Colonic mucosa (tissue), 4 donors: ENCODE data around the gene PPIL4. TPM values are rescaled to one million over a fixed set of nuclear protein-coding genes. Genes with fewer than 3 reads are reported as not detected.
A peak's percentile ranks its signal among the peaks of the same experiment; 100 is the strongest.

Experiments used
- DNase-seq: peaks from one replicate; pipeline ENCODE4 v3.0.0-alpha.2; 2020
- H3K27ac ChIP-seq: fragments of 200-600 bp; one replicate; pipeline ENCODE4 v1.8.0; 2021
- H3K27me3 ChIP-seq: fragments of 200-600 bp; one replicate; pipeline ENCODE4 v1.8.0; 2021
- H3K36me3 ChIP-seq: fragments of 200-600 bp; one replicate; pipeline ENCODE4 v1.8.0; 2021
- H3K4me1 ChIP-seq: fragments of 200-600 bp; one replicate; pipeline ENCODE4 v1.8.0; 2021; ENCODE audit warnings: mild to moderate bottlenecking
- H3K4me3 ChIP-seq: fragments of 200-600 bp; one replicate; pipeline ENCODE4 v1.8.0; 2021
- H3K9ac ChIP-seq, 2 donors: one replicate each; pipeline ENCODE4 v1.7.0; 2013; ENCODE audit warnings: control low read depth in 2 of 2, low read depth in 2 of 2, low read length in 2 of 2
- H3K9me3 ChIP-seq: fragments of 200-600 bp; one replicate; pipeline ENCODE4 v1.8.0; 2021
- intact Hi-C: fragments of 100-400 bp; cut with DNase I; formaldehyde crosslinking; loops from one replicate; pipeline ENCODE4 v1.14.1; 2022
- total RNA-seq, 2 donors: library from RNA; stranded (reverse); fragmentation: NEBNext Ultra II Directional in 1 of 2; extraction: Animal tissue kit (Norgen Biotek cat#: 25700) in 1 of 2; gene quantifications; one replicate each; pipeline ENCODE4 v1.2.1, GENCODE V29; 2021
- TF ChIP-seq, protein P1 (sequence below): fragments of 200-600 bp; IDR thresholded peaks from one replicate; pipeline ENCODE4 v1.8.0; 2022; ENCODE audit warnings: antibody characterized with exemption, mild to moderate bottlenecking
- donor health status: healthy.
- donor health status: DM: no; HTN: no; CAD: no.
- donor health status: DM: no; HTN: no; CAD: no.

PPIL4 gene, protein sequence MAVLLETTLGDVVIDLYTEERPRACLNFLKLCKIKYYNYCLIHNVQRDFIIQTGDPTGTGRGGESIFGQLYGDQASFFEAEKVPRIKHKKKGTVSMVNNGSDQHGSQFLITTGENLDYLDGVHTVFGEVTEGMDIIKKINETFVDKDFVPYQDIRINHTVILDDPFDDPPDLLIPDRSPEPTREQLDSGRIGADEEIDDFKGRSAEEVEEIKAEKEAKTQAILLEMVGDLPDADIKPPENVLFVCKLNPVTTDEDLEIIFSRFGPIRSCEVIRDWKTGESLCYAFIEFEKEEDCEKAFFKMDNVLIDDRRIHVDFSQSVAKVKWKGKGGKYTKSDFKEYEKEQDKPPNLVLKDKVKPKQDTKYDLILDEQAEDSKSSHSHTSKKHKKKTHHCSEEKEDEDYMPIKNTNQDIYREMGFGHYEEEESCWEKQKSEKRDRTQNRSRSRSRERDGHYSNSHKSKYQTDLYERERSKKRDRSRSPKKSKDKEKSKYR
- total RNA-seq, result 10 to 100 TPM; 16.0 to 26.8 TPM

DNA sequence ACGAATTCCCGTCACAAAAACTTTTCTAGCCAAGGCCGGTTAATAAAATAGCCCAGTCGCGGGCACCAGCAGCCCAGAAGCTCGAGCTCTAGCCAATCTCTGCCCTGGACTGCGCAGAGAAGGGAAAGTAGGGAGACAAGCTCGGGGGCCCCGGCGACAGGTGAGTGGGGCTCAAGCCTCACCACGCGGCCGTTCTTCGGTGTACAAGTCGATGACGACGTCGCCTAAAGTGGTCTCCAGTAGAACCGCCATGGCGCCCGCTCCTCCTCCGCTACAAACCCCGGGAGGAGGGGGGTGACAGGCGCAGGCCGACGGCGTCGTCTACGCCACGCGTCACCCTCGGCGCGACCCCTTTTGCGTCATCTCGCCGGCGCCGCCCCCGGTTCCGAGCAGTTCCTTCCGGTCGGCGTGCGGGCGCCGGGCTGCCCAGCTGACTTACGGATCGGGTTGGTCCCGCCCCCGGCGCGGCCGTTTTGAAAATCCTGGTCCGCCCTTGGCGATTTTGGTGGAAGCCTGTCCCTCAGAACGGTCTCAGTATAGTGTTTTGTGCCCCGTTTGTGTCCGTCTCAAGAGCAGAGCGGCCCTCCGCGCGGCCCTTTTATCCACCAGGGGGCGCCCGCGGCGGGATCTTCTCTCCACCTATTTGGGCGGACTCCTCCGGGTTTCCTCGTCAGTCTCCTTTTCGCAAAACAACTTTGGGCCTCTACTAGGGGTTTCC lies at the start of gene PPIL4:
PPIL4 (minus strand) TSS at position 290 of the 718 bp plus-strand sequence; CDS start at position 252, 38 bp downstream.
- peak; percentile 96 for DNase-seq
- Histone ChIP-seq H3K27me3 (no peaks in the 10 kb centered on the region), H3K36me3 (peaks cover under 1% of the 10 kb centered on the region), H3K9ac (peak within 1 kb of the TSS; percentile 89 to 99), H3K4me1 (no peaks in the 10 kb centered on the region), H3K4me3 (peak within 1 kb of the TSS; percentile 56), H3K27ac (peak within 1 kb of the TSS; percentile 88), H3K9me3 (no peaks in the 10 kb centered on the region)
- intact Hi-C loops, result no loop called here
- TF ChIP-seq, protein P1, sequence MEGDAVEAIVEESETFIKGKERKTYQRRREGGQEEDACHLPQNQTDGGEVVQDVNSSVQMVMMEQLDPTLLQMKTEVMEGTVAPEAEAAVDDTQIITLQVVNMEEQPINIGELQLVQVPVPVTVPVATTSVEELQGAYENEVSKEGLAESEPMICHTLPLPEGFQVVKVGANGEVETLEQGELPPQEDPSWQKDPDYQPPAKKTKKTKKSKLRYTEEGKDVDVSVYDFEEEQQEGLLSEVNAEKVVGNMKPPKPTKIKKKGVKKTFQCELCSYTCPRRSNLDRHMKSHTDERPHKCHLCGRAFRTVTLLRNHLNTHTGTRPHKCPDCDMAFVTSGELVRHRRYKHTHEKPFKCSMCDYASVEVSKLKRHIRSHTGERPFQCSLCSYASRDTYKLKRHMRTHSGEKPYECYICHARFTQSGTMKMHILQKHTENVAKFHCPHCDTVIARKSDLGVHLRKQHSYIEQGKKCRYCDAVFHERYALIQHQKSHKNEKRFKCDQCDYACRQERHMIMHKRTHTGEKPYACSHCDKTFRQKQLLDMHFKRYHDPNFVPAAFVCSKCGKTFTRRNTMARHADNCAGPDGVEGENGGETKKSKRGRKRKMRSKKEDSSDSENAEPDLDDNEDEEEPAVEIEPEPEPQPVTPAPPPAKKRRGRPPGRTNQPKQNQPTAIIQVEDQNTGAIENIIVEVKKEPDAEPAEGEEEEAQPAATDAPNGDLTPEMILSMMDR, result peak; percentile 91

DNA sequence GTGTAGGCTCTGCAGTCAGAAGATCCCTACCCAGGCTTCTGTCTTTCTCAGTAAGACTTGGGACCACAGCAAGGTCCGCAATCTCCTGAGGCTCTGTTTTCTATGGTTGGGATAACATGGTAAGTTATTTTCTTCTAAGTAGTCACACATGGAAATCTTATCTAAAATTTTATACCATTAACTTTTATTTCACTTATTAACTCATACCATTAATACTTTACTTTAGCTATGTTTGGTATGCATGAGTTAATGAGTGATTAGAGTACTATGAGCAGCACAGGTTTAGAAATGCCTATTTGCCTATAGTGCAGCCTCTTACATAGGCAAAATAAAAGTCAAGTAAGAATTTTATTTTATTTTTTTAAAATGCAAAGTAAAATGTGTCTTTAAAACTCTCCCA lies 47.6 kb upstream of the PPIL4 start:
- Histone ChIP-seq H3K4me1 (no peaks in the 10 kb centered on the region), H3K27ac (no peak overlapping the region), H3K36me3 (peaks cover 6% of the 10 kb centered on the region), H3K9me3 (no peaks in the 10 kb centered on the region), H3K4me3 (no peak overlapping the region), H3K27me3 (no peaks in the 10 kb centered on the region), H3K9ac (no peak overlapping the region)
- TF ChIP-seq, protein P1, result no peak
- intact Hi-C loops, result no loop called here
- no peak for DNase-seq

DNA sequence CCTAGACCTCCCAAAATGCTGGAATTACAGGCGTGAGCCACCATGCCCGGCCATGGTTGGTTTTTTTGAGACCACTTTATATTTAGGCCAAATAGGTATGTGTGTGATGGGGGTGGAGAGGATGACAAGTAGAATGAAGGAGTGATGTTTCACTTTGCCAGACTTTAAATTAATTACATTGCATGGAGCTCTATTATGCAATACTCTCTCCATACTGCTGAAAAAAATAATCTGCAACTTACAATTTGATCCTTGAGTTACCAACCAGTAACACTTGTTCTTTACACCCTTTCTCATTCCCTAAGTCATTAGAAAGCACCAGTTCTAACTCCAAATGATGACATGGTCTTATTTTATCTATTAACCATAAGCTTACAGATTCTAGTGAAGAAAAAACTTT lies 47.1 kb upstream of the PPIL4 start:
- H3K36me3 ChIP-seq, result peaks cover 6% of the 10 kb centered on the region
- no peak overlapping the region for H3K9ac ChIP-seq
- DNase-seq, result no peak
- TF ChIP-seq, protein P1, result no peak
- H3K27ac ChIP-seq, result no peak overlapping the region
- intact Hi-C loops, result no loop called here
- no peak overlapping the region for H3K4me3 ChIP-seq
- no peaks in the 10 kb centered on the region for H3K4me1 ChIP-seq
- no peaks in the 10 kb centered on the region for H3K9me3 ChIP-seq
- no peaks in the 10 kb centered on the region for H3K27me3 ChIP-seq

DNA sequence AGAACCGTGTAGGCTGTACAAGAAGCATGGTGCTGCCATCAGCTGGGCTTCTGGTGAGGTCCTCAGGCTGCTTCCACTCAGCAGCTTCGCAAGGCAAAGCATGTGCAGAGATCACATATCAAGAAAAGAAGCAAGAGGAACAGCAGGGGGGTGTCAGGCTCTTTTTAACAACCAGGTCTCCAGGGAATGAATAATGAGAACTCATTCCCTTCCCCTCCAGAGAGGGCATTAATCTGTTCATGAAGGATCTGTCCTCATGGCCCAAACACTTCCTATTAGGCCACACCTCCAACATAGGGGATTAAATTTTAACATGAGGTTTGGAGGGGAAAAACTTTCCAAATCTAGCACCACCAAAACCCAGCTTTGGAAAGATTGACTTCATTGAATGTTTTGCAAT lies 40.3 kb upstream of the PPIL4 start:
- H3K4me1 ChIP-seq, result no peaks in the 10 kb centered on the region
- H3K36me3 ChIP-seq, result no peaks in the 10 kb centered on the region
- no peak overlapping the region for H3K9ac ChIP-seq
- H3K27ac ChIP-seq, result no peak overlapping the region
- no peak overlapping the region for H3K4me3 ChIP-seq
- H3K9me3 ChIP-seq, result no peaks in the 10 kb centered on the region
- TF ChIP-seq, protein P1, result no peak
- intact Hi-C loops, result no loop called here
- no peak for DNase-seq
- no peaks in the 10 kb centered on the region for H3K27me3 ChIP-seq

DNA sequence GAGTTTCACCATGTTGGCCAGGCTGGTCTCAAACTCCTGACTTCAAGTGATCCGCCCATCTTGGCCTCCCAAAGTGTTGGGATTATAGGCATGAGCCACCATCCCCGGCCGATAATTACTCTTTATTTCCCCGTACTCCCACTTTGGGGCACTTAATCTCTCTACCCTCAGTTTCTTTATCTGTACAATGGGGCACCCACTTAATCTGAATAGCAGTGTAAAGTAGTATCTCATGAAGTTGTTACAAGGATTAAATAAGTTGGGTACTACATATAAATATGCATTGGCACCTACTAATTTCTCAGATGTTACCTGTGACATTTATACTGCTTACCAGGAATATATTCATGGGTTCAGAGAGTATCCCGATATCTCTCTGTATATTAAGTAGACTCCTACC lies 35.5 kb upstream of the PPIL4 start:
- no peaks in the 10 kb centered on the region for H3K9me3 ChIP-seq
- no peak overlapping the region for H3K27ac ChIP-seq
- H3K4me3 ChIP-seq, result no peak overlapping the region
- no peaks in the 10 kb centered on the region for H3K4me1 ChIP-seq
- no peaks in the 10 kb centered on the region for H3K27me3 ChIP-seq
- TF ChIP-seq, protein P1, result no peak
- intact Hi-C loops, result no loop called here
- no peaks in the 10 kb centered on the region for H3K36me3 ChIP-seq
- H3K9ac ChIP-seq, result no peak overlapping the region
- DNase-seq, result no peak
